Right kidney (tissue), 9 donors: ENCODE measurements around the gene ALDH1L1.

Source experiments
- DNase-seq: peaks from one replicate; pipeline ENCODE4 v3.0.0-alpha.2; 2016
- long read RNA-seq, 8 donors: transcript quantifications; one replicate each; lab custom pipeline, GENCODE V29; 2026

Gene ALDH1L1
- long read RNA-seq, donor 1, transcript ALDH1L1-203 (23 exons, 3,277 nt) = major isoform, 9 of 9 reads
- long read RNA-seq, donor 1, partial matches to known transcripts = 0 of 9 reads
- long read RNA-seq, donor 1, other reads (novel, unspliced or antisense) = 0 of 9 reads
- long read RNA-seq, donor 2, partial matches to known transcripts = 0 of 4 reads
- long read RNA-seq, donor 2, other reads (novel, unspliced or antisense) = 0 of 4 reads
- long read RNA-seq, donor 3, partial matches to known transcripts = 0 of 3 reads
- long read RNA-seq, donor 3, other reads (novel, unspliced or antisense) = 0 of 3 reads
- long read RNA-seq, donor 4, partial matches to known transcripts = 0 of 2 reads
- long read RNA-seq, donor 4, other reads (novel, unspliced or antisense) = 0 of 2 reads
- long read RNA-seq, donor 5, transcript ALDH1L1-203 (23 exons, 3,277 nt) = major isoform, 11 of 16 reads
- long read RNA-seq, donor 5, partial matches to known transcripts = 0 of 16 reads
- long read RNA-seq, donor 5, other reads (novel, unspliced or antisense) = 5 of 16 reads
- long read RNA-seq, donor 6, partial matches to known transcripts = 0 of 2 reads
- long read RNA-seq, donor 6, other reads (novel, unspliced or antisense) = 0 of 2 reads
- long read RNA-seq, donor 7, partial matches to known transcripts = 0 of 4 reads
- long read RNA-seq, donor 7, other reads (novel, unspliced or antisense) = 0 of 4 reads
- long read RNA-seq, donor 8, partial matches to known transcripts = 0 of 4 reads
- long read RNA-seq, donor 8, other reads (novel, unspliced or antisense) = 0 of 4 reads

- DNase-seq = peak; percentile 80
Observed at GRCh38 chr3:126180477-126181397, at the start of gene ALDH1L1. ALDH1L1 (minus strand) TSS chr3:126180586; CDS start chr3:126160979, 19,607 bp downstream.

DNA sequence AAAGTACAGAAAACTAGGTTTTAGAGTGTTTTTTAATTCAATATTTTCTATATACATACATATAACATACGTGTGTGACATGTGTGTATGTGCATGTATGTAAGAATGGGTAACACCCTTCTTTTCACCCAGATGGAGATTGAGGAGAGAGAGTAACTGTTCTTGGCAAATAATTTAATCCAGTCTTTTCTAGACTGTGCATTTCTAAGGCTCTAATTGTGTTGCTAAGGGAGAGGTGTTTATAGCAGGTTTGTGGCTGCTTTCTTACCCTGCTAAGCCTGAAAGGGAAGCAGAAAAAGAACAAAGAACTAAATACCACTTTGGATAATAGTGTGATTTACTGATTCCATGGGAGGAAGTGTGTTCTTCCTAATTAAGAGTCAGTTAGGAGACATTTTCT, 46.0 kb upstream of the ALDH1L1 start:
- no peak for DNase-seq

DNA sequence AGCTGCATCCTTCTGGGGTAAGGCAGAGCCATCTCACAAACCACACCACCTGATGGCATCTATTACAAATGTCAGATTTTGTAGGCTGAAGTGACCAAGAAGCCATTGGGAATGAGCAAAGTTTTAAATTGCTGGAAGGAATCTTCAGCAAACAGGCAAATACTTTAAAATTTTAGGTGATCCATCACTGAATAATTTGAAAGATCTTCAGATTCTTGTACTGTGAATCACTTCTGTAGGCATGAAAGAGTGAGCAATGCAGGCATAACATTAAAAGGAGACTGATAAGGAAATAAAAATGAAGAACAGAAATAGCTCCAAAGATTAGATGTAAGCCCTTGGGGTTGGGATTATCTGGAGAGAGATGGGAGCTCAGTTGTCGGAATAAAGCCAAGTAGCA, 36.0 kb upstream of the ALDH1L1 start:
- DNase-seq = no peak

GRCh38 chr3:126213379-126214028, 33.1 kb upstream of the ALDH1L1 start:
- no peak for DNase-seq

DNA sequence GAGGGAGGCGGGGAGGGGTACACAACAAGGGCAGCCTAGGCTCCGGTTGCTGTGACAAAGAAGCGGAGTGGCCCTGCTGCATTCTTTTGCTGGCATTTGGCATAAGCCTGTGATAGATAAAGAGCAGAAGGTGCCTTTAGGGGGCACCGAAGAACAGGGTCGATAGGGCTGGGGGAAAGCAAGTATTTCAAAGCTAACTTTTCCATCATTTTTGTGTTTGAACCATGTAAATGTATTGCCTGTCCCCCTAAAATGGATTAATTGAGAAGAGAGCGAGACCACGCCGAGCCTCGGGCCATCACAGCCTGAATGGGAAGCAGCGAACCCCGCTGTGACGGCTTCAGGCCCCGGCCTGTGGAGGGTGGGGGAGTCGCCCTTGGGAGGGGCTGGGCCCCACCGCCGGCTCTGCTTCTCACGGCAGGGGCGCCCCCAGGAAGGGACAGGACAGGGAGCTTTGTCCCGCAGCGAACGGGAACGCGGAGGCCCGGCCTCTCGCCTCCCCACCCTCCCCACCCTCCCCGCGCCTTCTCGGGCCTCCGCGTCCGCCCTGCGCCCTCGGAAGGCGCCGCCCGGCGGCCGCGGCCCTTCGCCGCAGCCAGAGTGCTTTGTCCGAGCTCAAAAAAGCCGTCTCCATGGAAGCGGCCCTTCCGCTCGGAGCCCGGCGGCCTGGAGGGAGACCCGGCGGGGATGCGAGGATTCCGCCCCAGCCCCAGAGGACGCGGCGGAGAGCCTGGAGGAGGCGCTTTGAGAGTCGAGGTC, 32.4 kb upstream of the ALDH1L1 start:
- DNase-seq = peak; percentile 88

DNA sequence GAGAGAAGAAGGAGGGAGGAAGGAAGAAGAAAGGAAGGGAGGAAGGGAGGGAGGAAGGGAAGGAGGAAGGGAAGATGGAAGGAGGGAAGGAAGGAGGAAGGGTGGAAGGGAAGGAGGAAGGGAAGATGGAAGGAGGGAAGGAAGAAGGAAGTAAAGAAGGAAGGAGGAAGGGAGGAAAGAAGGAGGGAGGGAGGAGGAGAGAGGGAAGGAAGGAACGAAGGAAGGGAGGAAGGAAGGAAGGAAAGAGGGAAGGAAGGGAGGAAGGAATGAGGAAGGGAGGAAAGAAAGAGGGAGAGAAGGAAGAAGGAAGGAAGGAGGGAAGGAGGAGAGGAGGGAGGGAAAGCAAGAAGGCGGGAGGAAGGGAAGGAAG, 31.8 kb upstream of the ALDH1L1 start:
- no peak for DNase-seq

- DNase-seq = no peak
Observed at GRCh38 chr3:126211569-126211968, 31.2 kb upstream of the ALDH1L1 start.

DNA sequence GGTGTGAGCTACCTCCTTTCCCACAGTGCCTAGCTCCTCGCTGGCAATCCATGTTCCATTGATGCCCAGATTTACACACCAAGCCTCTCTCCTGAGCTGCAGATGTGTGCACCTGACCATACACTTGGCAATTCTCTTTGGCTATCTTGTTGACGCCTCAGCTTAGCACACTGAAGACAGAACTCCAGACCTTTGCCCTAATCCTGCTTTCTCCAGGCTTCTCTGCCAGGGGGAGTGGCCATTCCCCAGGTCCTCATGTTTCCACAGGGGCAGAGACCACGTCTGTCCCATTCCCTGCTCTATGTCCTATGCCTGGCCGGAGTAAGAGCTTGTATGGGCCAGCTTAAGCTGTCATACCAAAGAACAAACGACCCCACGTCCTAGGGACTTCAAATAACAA, 30.2 kb upstream of the ALDH1L1 start:
- DNase-seq = no peak

GRCh38 chr3:126209741-126210140, 29.4 kb upstream of the ALDH1L1 start:
- no peak for DNase-seq

- DNase-seq = no peak
Observed at GRCh38 chr3:126208606-126209256, 28.3 kb upstream of the ALDH1L1 start.

GRCh38 chr3:126208182-126208581, 27.8 kb upstream of the ALDH1L1 start:
- DNase-seq = no peak

DNA sequence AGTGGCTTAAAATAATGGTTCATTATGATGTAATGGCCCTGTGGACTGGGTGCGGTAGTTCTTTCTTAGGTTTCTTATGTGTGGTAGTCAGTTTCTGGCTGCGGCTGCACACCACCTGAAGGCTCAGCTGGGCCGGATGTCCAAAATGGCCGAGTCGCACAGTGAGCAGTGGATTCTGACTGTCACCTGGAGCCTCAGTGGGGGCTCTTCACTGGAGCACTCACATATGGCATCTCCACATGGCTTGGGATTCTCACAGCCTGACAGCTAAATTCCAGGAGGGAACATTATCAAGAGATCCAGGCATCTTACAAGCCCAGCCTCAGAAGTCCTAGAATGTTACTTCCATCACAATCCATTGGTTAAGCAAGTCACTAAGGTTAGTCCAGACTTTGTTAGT, 26.8 kb upstream of the ALDH1L1 start:
- no peak for DNase-seq

GRCh38 chr3:126205717-126206655, 25.6 kb upstream of the ALDH1L1 start:
- no peak for DNase-seq

DNA sequence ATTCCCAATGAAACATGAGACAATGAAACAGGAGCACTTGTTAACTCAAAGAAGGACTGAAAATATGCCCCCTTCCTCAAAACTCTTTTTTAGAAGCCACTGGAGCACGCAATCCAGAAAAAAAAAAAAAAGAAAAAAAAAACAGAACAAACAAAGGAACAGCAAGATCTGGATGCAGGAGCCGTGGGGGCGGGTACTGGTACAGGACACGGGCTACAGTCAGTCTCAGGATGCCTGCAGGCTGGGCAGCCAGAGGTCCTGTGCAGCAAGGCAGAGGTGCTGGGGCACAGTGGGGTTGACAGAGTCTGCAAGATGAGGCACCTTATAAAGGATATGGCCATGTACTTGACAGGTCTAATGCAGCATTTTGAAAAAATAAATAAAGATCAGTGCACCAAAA, 22.3 kb upstream of the ALDH1L1 start:
- no peak for DNase-seq

DNA sequence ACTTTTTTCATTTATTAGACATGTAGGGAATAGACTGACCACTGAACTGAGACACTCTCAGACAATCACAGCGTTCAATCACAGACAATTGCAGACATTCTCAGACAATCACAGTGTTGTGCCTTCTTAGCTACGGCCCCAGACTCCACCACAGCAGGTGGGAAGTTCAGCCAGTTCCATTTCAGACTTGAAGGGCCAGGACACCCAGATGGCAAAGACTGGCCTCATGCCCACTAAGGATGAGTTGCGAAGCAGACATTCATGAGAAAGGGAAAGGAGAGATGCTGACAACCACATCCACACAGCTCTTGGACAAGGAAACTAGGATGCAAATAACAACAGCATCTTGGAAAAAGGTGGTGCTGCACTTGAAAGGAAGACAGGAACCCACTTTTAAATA, 21.9 kb upstream of the ALDH1L1 start:
- no peak for DNase-seq

DNA sequence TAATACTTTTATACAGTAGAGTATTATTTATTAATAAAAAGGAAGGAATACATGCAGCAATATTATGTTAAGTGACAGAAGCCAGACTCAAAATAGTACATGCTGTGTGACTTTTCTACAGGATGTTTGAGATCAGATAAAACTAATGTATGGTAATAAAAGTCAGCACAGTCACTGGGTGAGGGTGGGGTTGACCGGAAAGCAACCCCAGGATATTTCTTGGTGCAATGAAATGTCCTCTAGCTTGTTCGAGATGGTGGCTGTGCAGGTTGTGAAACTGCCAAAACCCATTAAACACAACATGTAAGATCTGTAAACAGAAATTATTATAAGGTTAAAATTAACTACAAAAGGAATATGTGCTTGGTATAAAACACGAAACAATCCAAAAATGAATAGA, 20.8 kb upstream of the ALDH1L1 start:
- DNase-seq = no peak

GRCh38 chr3:126200534-126200933, 20.1 kb upstream of the ALDH1L1 start:
- no peak for DNase-seq

DNA sequence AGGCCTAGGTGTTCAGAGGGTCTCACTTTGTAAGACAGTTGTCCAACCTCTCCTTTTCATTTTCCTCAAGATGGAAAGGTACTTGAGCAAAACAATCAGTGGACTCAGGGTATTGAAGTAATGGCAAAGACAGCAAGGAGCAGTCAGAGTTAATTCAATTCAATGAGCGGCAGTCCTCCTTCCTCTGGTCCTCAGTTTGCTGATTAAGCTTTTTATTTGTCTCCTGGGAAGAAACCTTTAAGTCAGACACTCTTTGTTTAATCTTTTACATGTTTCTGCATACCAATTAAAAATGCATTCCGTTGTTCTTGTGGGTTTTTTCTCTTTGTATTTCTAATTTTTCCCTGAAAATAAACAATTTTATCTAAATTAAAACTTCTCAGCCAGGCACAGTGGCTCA, 18.9 kb upstream of the ALDH1L1 start:
- no peak for DNase-seq

DNA sequence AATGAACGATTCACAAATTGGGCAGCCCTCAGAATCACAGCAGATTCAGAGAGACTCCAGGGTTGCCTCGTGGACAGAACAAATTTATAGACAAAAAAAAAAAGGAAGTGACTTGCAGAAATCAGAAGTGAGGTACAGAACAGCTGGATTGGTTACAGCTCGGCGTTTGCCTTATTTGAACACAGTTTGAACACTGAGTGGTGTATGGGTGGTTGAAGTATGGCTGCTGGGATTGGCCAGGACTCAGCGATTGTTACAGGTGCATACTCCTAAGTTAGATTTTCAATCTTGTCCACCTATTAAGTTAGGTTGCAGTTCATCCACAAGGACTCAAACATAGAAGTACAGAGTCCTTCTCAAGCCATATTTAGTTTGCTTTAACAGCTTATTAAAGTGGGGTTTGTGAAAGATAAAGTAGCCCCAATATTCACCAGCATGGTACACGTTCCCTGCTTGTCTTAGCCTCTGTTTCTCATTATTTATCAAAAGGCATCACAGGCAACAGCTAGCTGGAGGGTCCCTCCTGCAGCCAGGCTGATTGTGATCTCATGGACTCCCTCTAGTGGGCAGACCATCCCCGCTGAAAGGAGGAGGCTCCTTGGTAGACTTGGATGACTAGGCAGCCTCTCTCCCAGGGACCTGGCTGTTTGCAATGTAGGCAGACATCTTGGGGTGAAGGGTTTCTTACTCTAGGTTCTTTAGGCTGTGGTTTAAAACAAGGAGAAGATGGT, 17.6 kb upstream of the ALDH1L1 start:
- DNase-seq = no peak
